Kidney (tissue), 14 donors: ENCODE measurements around the gene TAPT1. TPM values are rescaled to one million over a fixed set of nuclear protein-coding genes. Genes with fewer than 3 reads are reported as not detected.

Source experiments
- DNase-seq, 5 donors: peaks; one replicate each; pipeline ENCODE4 v3.0.0-alpha.2; 2013 to 2020
- FAIRE-seq: peaks from 2 replicates; lab custom pipeline; 2012; peaks lifted over from hg19 to GRCh38; lab: Jason Lieb, UNC
- H3K27ac ChIP-seq, 2 donors: one replicate each; pipeline ENCODE4 v1.7.0; 2013; ENCODE audit warnings: low read depth in 2 of 2, low read length in 2 of 2, inconsistent platforms in 1 of 2
- H3K27me3 ChIP-seq: one replicate; pipeline ENCODE4 v1.7.1; 2013; ENCODE audit warnings: low read length, inconsistent platforms; ENCODE audit not compliant: control insufficient read depth, insufficient read depth
- H3K36me3 ChIP-seq, 3 donors: one replicate each; pipeline versions ENCODE4 v1.7.0 to v1.7.1; 2013; ENCODE audit warnings: low read length in 3 of 3, control low read depth in 1 of 3, inconsistent platforms in 1 of 3; ENCODE audit not compliant: insufficient read depth in 3 of 3, control insufficient read depth in 2 of 3
- H3K4me1 ChIP-seq, 3 donors: one replicate each; pipeline versions ENCODE4 v1.7.0 to v1.7.1; 2013; ENCODE audit warnings: low read length in 3 of 3, inconsistent platforms in 1 of 3, low read depth in 1 of 3; ENCODE audit not compliant: control insufficient read depth in 2 of 3, insufficient read depth in 2 of 3
- H3K4me3 ChIP-seq, 3 donors: one replicate each; pipeline versions ENCODE4 v1.7.0 to v1.8.1; 2013; ENCODE audit warnings: low read length in 3 of 3, control low read depth in 1 of 3, inconsistent platforms in 1 of 3
- H3K9ac ChIP-seq, 3 donors: one replicate each; pipeline versions ENCODE4 v1.7.0 to v1.7.1; 2013; ENCODE audit warnings: low read length in 3 of 3, control low read depth in 1 of 3, inconsistent platforms in 1 of 3
- H3K9me3 ChIP-seq, 3 donors: one replicate each; pipeline versions ENCODE4 v1.7.0 to v1.7.1; 2013; ENCODE audit warnings: low read length in 3 of 3, control low read depth in 1 of 3, inconsistent platforms in 1 of 3; ENCODE audit not compliant: control insufficient read depth in 2 of 3, insufficient read depth in 1 of 3
- CTCF ChIP-seq: IDR thresholded peaks from 3 replicates; pipeline ENCODE4 v1.5.1; 2012; ENCODE audit warnings: mild to moderate bottlenecking, moderate library complexity, borderline replicate concordance; ENCODE audit not compliant: insufficient read depth; ENCODE audit errors: extremely low read depth
- intact Hi-C: fragments of 100-400 bp; cut with DNase I; formaldehyde crosslinking; loops from one replicate; pipeline ENCODE4 v1.11.1; 2022
- polyA plus RNA-seq: library from polyadenylated mRNA; stranded (reverse); fragments of 350-450 nt; fragmentation: Illumina TruSeq; extraction: RNeasy Lipid Tissue Mini Kit (QIAGEN cat#74804); gene quantifications from one replicate; pipeline ENCODE4 v1.2.3, GENCODE V29; 2014; ENCODE audit warnings: low read depth, low replicate concordance; ENCODE audit not compliant: insufficient read depth
- total RNA-seq: library from RNA; stranded (reverse); fragmentation: NEBNext Ultra II Directional; extraction: Animal tissue kit (Norgen Biotek cat#: 25700); gene quantifications from one replicate; pipeline ENCODE4 v1.2.1, GENCODE V29; 2021
- donor health status: control.
- donor health status: control.
- donor health status: control.
- donor health status: control.
- donor health status: control.
- donor health status: DM: yes; HTN: yes; CAD: no.
- donor health status: Normal renal cell carcinoma (clear cell type).

TAPT1 gene
- total and polyA plus RNA-seq, 2 donors from 2014 or later = 20.8 to 36.8 TPM

GRCh38 chr4:16165931-16166330 is 60.3 kb downstream of the TAPT1 start:
- Histone ChIP-seq H3K4me3 (no peak overlapping the region), H3K27ac (no peak overlapping the region), H3K9me3 (no peaks in the 10 kb centered on the region), H3K27me3 (no peaks in the 10 kb centered on the region), H3K9ac (no peak overlapping the region), H3K4me1 (no peaks in the 10 kb centered on the region), H3K36me3 (peaks cover 6 to 49% (median 35%) of the 10 kb centered on the region in 3 donors)
- DNase-seq = no peak
- FAIRE-seq = no peak
- TF ChIP-seq CTCF = no peak
- intact Hi-C loops = no loop called here

GRCh38 chr4:16162891-16163290 is 63.4 kb downstream of the TAPT1 start:
- intact Hi-C loops = no loop called here
- no peak overlapping the region for H3K9ac ChIP-seq
- FAIRE-seq = no peak
- H3K36me3 ChIP-seq = peaks cover 6 to 36% (median 22%) of the 10 kb centered on the region in 3 donors
- no peak for DNase-seq
- no peak overlapping the region for H3K27ac ChIP-seq
- H3K27me3 ChIP-seq = no peaks in the 10 kb centered on the region
- no peaks in the 10 kb centered on the region for H3K9me3 ChIP-seq
- TF ChIP-seq CTCF = no peak
- no peaks in the 10 kb centered on the region for H3K4me1 ChIP-seq
- no peak overlapping the region for H3K4me3 ChIP-seq

- Histone ChIP-seq H3K9me3 (no peaks in the 10 kb centered on the region), H3K27me3 (no peaks in the 10 kb centered on the region), H3K4me3 (no peak overlapping the region), H3K27ac (no peak overlapping the region), H3K9ac (no peak overlapping the region), H3K4me1 (no peaks in the 10 kb centered on the region), H3K36me3 (peaks cover 6 to 36% (median 22%) of the 10 kb centered on the region in 3 donors)
- intact Hi-C loops = no loop called here
- TF ChIP-seq CTCF = no peak
- no peak for FAIRE-seq
- DNase-seq = no peak
Measured at GRCh38 chr4:16161851-16162408, 64.3 kb downstream of the TAPT1 start.

- FAIRE-seq (no peak), DNase-seq (no peak)
- no peak overlapping the region for H3K4me3 ChIP-seq
- H3K27me3 ChIP-seq = no peaks in the 10 kb centered on the region
- no peaks in the 10 kb centered on the region for H3K9me3 ChIP-seq
- peaks cover 0 to 23% (median 12%) of the 10 kb centered on the region in 3 donors for H3K36me3 ChIP-seq
- H3K4me1 ChIP-seq = no peaks in the 10 kb centered on the region
- TF ChIP-seq CTCF = no peak
- H3K9ac ChIP-seq = no peak overlapping the region
- no peak overlapping the region for H3K27ac ChIP-seq
- intact Hi-C loops = no loop called here
Measured at GRCh38 chr4:16160457-16160856, 65.8 kb downstream of the TAPT1 start.
